Measurements from ENCODE around the gene INO80C.

- TF ChIP-seq CTCF (optimal IDR thresholded peaks at IDR 0.05 in 1 of 3, IDR thresholded peaks at IDR 0.05 in 1 of 3, conservative IDR thresholded peaks at IDR 0.05 in 1 of 3; ENCODE audit: extremely low read depth in 1 of 3, insufficient read depth in 2 of 3, low read length in 3 of 3) (no peak), EZH2 (IDR thresholded peaks at IDR 0.05; ENCODE audit: low read length) (no peak)
Observed at GRCh38 chr18:35525795-35526494, 28.2 kb upstream of the INO80C start.
